ENCODE measurements around the gene ALAS1. TPM values are rescaled to one million over a fixed set of nuclear protein-coding genes. Genes with fewer than 3 reads are reported as not detected.

The ALAS1 gene
- polyA plus RNA-seq, 12 donors: 26.5 to 55.3 (median 29.5) TPM; not detected in 1

DNA sequence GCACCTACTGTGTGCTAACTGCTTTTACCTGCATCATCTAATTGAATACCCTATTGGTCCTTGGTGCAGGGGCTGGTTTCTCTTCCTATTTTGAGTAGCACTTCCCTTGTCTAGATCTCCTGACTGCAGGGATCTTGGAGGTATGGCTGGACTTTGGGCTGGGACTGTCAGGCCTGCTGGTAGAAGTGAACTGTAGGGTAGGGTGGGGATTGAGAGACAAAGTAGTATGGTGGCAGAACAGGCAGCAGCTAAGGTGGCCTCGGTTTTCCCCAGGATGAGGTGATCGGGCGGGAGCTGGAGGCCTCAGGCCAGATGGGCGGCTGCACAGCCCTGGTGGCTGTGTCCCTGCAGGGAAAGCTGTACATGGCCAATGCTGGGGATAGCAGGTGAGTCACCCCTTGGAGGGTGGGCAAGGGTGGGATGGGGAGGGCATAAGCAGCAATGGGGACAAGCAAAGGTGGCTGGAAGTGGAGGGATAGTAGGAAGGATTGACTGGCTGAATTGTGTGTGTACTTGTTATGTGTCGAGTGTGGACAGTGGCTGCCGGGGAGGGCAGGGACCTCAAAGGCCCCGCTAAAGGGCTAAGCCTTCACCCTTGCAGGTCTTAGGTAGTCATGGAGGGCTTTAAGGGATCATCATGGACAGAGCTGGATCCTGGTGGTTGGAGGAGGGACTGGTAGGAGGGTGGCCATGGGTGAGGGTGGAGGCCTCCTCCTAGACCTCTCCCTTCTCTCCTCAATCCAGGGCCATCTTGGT, 49.6 kb downstream of the ALAS1 start:
- no peak for DNase-seq

DNA sequence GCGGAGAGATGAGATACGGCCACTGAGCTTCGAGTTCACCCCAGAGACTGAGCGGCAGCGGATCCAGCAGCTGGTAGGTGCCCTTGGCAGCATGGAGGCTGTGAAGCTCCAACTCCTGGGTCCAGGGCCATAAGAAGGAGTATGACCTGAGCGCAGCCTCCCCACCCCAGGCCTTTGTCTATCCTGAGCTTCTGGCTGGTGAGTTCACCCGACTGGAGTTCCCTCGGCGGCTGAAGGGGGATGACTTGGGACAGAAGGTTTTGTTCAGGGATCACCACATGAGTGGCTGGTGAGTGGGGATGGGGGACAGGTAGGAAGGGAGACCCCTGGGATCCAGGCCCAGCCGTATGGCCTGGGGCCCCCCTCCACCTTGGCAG, 50.2 kb downstream of the ALAS1 start:
- no peak for DNase-seq

DNA sequence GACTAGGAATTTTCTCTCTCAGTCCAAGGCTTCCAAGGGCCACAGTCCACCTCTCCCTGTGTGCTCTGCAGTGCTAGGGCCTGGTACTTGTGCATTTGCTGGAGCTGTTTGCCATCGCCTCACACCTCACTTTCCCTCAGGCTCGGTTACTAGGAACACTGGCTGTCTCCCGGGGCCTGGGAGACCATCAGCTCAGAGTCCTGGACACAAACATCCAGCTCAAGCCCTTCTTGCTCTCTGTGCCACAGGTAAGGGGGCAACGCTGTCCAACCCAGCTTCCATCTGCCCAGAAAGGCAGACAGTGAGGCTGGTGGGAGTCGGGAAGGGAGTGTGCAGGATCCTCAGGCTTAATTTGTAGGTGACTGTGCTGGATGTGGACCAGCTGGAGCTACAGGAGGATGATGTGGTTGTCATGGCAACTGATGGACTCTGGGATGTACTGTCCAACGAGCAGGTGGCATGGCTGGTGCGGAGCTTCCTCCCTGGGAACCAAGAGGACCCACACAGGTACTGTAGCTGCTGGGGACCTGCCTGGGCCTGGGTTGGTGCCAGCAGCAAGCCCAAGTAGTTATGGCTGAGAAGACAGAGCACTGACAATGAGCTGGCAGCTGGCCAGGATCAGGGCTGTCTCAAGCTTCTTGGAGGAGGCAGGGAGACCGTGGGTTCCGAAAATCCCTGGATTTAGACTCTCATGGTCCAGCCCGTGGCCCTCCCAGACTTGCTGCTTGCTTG, 51.0 kb downstream of the ALAS1 start:
- no peak for DNase-seq

GRCh38 chr3:52249683-52250082, 51.7 kb downstream of the ALAS1 start:
- DNase-seq: no peak

DNA sequence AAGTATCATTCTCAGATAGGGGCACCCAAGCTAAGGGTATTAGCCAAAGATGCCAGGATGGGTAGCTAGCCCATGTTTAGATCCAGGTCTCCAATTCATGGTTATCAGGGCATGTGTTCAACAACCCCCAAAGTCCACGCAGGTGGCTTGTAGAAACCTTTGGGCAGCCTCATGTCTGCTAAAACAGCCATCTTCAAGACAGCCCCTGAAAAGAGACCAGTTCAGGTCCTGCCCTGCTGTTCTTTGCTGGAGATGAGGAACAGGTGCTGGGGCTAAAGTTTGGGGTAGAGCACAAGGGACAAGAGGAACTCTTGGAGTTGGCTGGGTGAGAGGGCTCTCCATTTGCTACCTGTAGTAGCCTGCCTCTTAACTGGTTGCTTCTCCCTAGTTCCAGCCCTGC, 52.2 kb downstream of the ALAS1 start:
- no peak for DNase-seq

GRCh38 chr3:52253314-52254304, 55.6 kb downstream of the ALAS1 start:
- no peak for DNase-seq

DNA sequence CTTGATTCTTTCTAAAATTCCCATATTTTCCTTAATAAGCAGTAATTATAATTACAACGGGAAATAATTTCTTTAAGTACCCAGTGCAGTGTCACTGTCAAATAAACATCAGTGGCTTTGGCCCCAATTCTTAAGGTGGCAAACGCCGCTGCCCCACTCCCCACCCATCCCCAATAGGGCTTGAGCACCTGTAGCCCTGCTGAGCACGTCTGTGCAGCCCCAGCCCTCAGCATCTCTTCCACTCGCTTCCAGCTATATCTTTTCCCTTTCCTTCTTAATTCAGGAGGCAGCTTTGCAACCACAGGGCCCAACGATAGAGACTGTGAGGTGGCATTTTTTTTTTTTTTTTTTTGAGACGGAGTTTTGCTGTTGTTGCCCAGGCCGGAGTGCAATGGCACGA, 56.6 kb downstream of the ALAS1 start:
- DNase-seq: no peak

GRCh38 chr3:52256159-52256558, 58.2 kb downstream of the ALAS1 start:
- no peak for DNase-seq

- DNase-seq: no peak
Measured at GRCh38 chr3:52256622-52257021, 58.7 kb downstream of the ALAS1 start.

DNA sequence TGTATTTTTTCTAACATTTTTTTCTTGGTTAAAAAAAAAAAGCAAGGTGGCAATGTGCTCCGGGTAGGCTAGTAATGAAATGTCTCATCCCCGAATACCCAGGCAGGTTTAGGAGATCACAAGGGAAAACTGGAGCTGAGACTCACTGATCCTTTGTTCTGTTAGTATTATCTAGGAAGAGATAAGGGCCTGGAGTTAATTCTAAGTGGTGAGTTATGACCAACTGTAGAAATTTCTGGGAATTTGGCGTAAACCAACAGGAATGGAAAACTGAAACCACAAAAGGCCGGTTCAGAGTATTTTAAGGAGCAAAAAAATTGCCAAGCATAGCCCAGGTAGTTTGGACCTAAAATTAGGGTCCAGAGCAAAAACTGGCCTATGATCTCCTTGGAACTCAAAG, 60.0 kb downstream of the ALAS1 start:
- DNase-seq: no peak

GRCh38 chr3:52259035-52259434, 61.1 kb downstream of the ALAS1 start:
- DNase-seq: no peak

DNA sequence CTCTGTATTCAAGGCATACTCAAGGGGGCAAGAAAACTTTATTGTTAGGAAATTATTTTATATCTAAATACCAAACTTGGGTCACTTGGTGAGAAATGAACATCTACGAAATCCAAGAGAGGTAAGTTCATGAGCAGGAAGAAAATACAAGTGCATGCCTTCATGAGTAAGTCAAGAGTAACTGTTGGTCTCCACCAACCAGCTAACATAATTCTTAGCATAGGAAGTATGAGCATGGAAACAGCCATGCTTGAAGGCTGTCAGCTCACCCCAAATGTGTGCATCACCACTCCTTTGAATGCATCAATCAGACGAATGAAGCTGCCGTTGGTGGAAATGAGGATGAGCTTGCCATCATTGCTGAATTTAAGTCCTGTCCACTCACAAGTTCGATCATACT, 61.5 kb downstream of the ALAS1 start:
- no peak for DNase-seq

GRCh38 chr3:52262447-52262846, 64.5 kb downstream of the ALAS1 start:
- DNase-seq: no peak

Other genes starting within 250 kb of the ALAS1 start
- 1 to 10 TPM in 1 of 12 donors, under 1 TPM in 9, not detected in 2; 0.22 to 1.0 (median 0.36) TPM for gene GPR62, start 242.8 kb upstream of the ALAS1 start, polyA plus RNA-seq (ENCODE audit: insufficient read length in 12 of 12)
- 10 to 100 TPM in 11 of 12 donors, not detected in 1; 45.3 to 71.8 (median 56.8) TPM for gene PCBP4, start 230.7 kb upstream of the ALAS1 start, polyA plus RNA-seq (ENCODE audit: insufficient read length in 12 of 12)
- 10 to 100 TPM in 11 of 12 donors, not detected in 1; 14.3 to 56.0 (median 21.1) TPM for gene ABHD14B, start 224.1 kb upstream of the ALAS1 start, polyA plus RNA-seq (ENCODE audit: insufficient read length in 12 of 12)
- gene ABHD14A, start 223.1 kb upstream of the ALAS1 start, polyA plus RNA-seq (ENCODE audit: insufficient read length in 12 of 12): 10 to 100 TPM in 8 of 12 donors, 1 to 10 TPM in 3, not detected in 1; 8.4 to 22.2 (median 11.0) TPM
- gene ACY1, start 214.6 kb upstream of the ALAS1 start, polyA plus RNA-seq (ENCODE audit: insufficient read length in 12 of 12): 10 to 100 TPM in 9 of 12 donors, 1 to 10 TPM in 2, not detected in 1; 7.7 to 44.6 (median 13.0) TPM
- 1,000 to 10,000 TPM in 11 of 12 donors, 100 to 1,000 TPM in 1; 967 to 3,003 (median 2,577) TPM for gene RPL29, start 202.3 kb upstream of the ALAS1 start, polyA plus RNA-seq (ENCODE audit: insufficient read length in 12 of 12)
- gene DUSP7, start 141.6 kb upstream of the ALAS1 start, polyA plus RNA-seq (ENCODE audit: insufficient read length in 12 of 12): 10 to 100 TPM in 11 of 12 donors, not detected in 1; 16.4 to 25.8 (median 20.9) TPM
- 1 to 10 TPM in 10 of 12 donors, not detected in 2; 3.1 to 6.9 (median 4.5) TPM for gene POC1A, start 43.7 kb upstream of the ALAS1 start, polyA plus RNA-seq (ENCODE audit: insufficient read length in 12 of 12)
- gene TLR9, start 27.5 kb downstream of the ALAS1 start, polyA plus RNA-seq (ENCODE audit: insufficient read length in 12 of 12): under 1 TPM in 10 of 12 donors, not detected in 2; 0.08 to 0.30 (median 0.14) TPM
- 10 to 100 TPM in 11 of 12 donors, not detected in 1; 17.6 to 28.1 (median 22.2) TPM for gene TWF2, start 41.0 kb downstream of the ALAS1 start, polyA plus RNA-seq (ENCODE audit: insufficient read length in 12 of 12)
- 10 to 100 TPM in 10 of 12 donors, not detected in 2; 11.7 to 20.1 (median 14.4) TPM for gene PPM1M, start 47.6 kb downstream of the ALAS1 start, polyA plus RNA-seq (ENCODE audit: insufficient read length in 12 of 12)
- 100 to 1,000 TPM in 2 of 12 donors, 10 to 100 TPM in 10; 73.8 to 110 (median 91.3) TPM for gene WDR82, start 80.5 kb downstream of the ALAS1 start, polyA plus RNA-seq (ENCODE audit: insufficient read length in 12 of 12)
- 10 to 100 TPM in 1 of 12 donors, 1 to 10 TPM in 10, not detected in 1; 2.5 to 28.2 (median 4.2) TPM for gene GLYCTK, start 89.7 kb downstream of the ALAS1 start, polyA plus RNA-seq (ENCODE audit: insufficient read length in 12 of 12)
- gene DNAH1, start 118.2 kb downstream of the ALAS1 start, polyA plus RNA-seq (ENCODE audit: insufficient read length in 12 of 12): 10 to 100 TPM in 1 of 12 donors, 1 to 10 TPM in 10, not detected in 1; 2.9 to 25.1 (median 4.3) TPM
- 10 to 100 TPM in 11 of 12 donors, not detected in 1; 43.4 to 59.9 (median 50.1) TPM for gene BAP1, start 211.8 kb downstream of the ALAS1 start, polyA plus RNA-seq (ENCODE audit: insufficient read length in 12 of 12)
- 10 to 100 TPM in 4 of 12 donors, 1 to 10 TPM in 7, not detected in 1; 5.2 to 13.1 (median 9.4) TPM for gene PHF7, start 212.5 kb downstream of the ALAS1 start, polyA plus RNA-seq (ENCODE audit: insufficient read length in 12 of 12)
- 10 to 100 TPM in 11 of 12 donors, not detected in 1; 10.2 to 16.1 (median 12.5) TPM for gene SEMA3G, start 246.9 kb downstream of the ALAS1 start, polyA plus RNA-seq (ENCODE audit: insufficient read length in 12 of 12)